GM10266 (cell line): Measurements from ENCODE around the gene MEF2B.
A peak's percentile ranks its signal among the peaks of the same experiment; 100 is the strongest.
"Not testable (repeated sequence)": the region's sequence is repeated elsewhere in the genome, so short reads cannot be mapped to it uniquely, and the experiment has no call there.

ENCODE experiments used
- DNase-seq: peaks from one replicate; pipeline ENCODE4 v3.0.0; 2012; ENCODE audit errors: extremely low spot score
- CTCF ChIP-seq: IDR thresholded peaks from 2 replicates; pipeline ENCODE4 v1.5.1; 2012; ENCODE audit warnings: mild to moderate bottlenecking, low read depth; ENCODE audit not compliant: control insufficient read depth, insufficient read depth; ENCODE audit errors: missing control alignments

Gene MEF2B

GRCh38 chr19:19111136-19111835 is 58.8 kb downstream of the MEF2B start:
- DNase-seq = no peak
- TF ChIP-seq CTCF = no peak

DNA sequence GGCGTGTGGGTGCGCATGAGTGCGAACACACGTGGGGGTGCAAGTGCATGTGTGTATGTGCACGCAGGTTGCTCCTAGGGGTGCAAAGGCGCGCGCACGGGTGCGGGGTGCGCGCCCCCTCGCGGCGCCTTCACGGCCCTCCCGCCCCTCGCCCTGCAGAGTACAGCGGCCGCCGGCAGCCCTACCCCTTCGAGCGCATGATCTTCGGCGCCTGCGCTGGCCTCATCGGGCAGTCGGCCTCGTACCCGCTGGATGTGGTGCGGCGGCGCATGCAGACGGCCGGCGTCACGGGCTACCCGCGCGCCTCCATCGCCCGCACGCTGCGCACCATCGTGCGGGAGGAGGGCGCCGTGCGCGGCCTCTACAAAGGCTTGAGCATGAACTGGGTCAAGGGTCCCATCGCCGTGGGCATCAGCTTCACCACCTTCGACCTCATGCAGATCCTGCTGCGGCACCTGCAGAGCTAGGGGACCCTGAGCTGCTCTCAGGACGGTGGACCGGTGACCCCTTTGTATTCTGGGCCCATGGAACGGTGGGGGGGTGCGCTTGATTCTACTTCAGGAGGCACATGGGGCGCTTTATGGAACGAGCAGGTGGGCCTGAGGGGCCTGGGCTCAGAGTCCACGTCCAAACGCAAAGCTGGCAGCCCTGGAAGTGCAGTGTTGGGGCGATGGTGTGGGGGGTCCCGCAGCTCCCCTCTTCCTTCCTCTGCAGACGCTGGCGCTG is 59.5 kb downstream of the MEF2B start:
- peak; percentile 52 for TF ChIP-seq CTCF
- DNase-seq = peak; percentile 56

DNA sequence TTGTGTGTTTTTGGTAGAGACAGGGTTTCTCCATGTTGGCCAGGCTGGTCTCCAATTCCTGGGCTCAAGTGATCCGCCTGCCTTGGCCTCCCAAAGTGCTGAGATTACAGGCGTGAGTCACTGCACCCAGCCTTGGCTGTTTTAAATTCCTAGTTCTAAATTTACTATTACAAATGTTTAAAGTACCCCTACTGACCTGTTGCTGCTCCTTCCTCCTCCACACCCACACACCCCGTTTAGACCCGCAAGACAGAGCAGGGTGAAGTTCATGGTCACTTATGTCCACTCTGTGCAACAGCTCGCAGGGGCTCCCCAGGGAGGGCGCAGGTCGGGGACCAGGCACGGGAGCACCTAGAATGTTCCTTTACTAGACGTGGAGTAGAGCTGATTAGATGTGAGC is 60.5 kb downstream of the MEF2B start:
- no peak for DNase-seq
- TF ChIP-seq CTCF = no peak

DNA sequence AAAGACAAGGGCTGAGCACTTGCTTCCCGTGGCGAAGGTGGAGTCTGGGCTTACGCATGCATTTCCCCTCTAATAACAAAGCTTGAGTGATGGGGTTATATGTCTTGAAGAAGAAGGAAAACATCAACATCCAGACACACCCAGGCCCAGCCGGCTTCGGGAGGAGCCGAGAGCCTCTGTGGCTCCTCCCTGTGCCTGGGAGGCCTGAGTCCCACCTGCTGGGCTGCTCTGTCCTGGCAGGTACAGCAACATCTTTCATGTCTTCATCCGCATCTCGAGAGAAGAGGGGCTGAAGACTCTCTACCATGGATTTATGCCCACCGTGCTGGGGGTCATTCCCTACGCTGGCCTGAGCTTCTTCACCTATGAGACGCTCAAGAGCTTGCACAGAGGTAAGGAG is 62.4 kb downstream of the MEF2B start:
- no peak for TF ChIP-seq CTCF
- DNase-seq = no peak

GRCh38 chr19:19106938-19107337 is 63.1 kb downstream of the MEF2B start:
- DNase-seq = not testable (repeated sequence)

DNA sequence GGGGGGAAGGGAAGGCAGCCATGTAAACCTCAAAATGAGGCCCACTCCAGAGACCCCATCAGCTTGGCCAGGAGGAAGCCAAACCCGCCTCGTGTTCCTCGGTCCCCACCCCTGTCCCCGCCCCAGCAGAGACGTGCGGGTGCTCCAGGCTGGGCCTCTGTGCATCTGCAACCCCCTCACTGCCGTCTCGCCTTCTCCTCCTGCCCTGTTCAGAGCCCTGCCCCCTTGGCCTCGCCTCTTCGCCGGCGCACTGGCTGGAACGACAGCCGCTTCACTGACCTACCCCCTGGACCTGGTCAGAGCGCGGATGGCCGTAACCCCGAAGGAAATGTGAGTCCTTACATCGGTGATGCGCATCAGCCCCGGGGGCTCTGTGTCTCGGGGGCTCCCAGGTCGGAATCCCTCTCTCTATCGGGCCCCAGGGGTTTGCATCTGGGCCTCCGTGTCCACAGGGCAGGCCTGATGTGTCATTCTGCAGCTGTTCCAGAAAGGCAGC is 64.0 kb downstream of the MEF2B start:
- DNase-seq = no peak
- no peak for TF ChIP-seq CTCF

DNA sequence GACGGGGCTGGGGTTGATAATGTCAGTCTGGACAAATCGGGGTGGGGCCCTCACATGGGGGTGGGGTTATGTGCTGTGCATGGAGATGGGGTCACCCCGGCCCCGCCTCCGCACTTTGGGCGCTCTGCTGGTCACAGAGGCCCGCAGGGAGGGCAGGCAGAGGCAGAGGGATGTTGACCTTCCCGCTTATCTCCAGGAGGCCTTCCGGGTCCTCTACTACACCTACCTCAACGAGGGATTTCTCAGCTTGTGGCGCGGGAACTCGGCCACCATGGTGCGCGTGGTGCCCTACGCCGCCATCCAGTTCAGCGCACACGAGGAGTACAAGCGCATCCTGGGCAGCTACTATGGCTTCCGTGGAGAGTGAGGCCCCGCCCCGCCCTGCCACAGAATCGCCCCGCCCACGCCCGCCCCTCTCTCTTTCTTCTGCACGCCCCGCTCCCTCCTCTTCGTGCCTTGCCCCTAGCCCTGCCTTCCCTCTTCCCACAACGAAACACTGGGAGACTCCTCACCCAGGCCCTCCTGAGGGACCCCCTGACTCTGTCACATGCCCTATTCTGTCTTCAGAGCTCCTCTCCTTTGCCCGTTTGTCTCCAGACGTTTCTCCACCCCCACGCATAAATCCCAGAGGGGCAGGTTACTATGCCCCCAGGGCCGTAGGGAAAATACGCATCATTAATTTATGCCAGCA is 64.6 kb downstream of the MEF2B start:
- DNase-seq = peak; percentile 65
- TF ChIP-seq CTCF = no peak
